GM19468 (cell line): ENCODE data around the gene SCRN3.
"Not testable (repeated sequence)": the region's sequence is repeated elsewhere in the genome, so short reads cannot be mapped to it uniquely, and the experiment has no call there.

ENCODE experiments used
- ATAC-seq: cut with Tn5 transposase; IDR thresholded peaks from one replicate; pipeline ENCODE4 v1.9.1; 2021; ENCODE audit warnings: mild to moderate bottlenecking, moderate library complexity, moderate number of reproducible peaks; ENCODE audit not compliant: unreplicated experiment; ENCODE audit errors: extremely low read depth

SCRN3 gene, protein sequence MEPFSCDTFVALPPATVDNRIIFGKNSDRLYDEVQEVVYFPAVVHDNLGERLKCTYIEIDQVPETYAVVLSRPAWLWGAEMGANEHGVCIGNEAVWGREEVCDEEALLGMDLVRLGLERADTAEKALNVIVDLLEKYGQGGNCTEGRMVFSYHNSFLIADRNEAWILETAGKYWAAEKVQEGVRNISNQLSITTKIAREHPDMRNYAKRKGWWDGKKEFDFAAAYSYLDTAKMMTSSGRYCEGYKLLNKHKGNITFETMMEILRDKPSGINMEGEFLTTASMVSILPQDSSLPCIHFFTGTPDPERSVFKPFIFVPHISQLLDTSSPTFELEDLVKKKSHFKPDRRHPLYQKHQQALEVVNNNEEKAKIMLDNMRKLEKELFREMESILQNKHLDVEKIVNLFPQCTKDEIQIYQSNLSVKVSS

DNA sequence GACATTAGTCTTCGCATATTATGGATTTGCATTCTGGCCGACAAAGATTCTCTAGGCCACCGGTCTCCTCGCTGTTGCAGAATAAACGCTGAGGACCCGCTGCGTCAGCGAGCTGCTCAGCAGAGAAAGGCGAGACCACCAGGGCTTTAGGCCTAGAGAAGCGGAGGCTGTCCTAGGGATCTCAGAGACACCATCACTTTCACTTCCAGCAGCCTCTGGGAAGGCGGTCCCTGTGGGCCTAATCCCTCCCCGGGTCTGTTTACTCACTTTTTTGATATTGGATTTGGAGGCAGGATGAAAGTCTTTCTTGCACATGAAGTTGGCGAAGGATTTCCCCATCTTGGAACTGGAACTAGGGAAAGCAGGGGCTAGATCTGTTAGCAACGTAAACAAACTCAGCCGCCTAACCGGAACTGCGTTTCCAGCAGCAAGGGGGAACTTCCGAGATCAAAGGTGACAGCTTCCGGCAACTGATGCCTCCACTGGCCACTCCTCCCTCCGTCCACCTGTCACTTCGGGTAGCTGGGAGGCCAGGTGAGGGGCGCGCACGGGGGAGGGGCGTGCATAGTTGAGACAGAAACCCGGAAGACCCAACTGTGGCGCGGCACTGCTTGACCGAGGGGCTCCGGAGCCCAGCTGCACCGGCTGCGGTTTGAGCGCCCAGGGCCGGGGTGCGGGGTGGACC is at the start of gene SCRN3:
Gene SCRN3, plus strand, starts transcription at position 447 of the 685 bp plus-strand sequence. CDS start 2,554 bp downstream, outside the sequence.
- peak; percentile 68 for ATAC-seq

DNA sequence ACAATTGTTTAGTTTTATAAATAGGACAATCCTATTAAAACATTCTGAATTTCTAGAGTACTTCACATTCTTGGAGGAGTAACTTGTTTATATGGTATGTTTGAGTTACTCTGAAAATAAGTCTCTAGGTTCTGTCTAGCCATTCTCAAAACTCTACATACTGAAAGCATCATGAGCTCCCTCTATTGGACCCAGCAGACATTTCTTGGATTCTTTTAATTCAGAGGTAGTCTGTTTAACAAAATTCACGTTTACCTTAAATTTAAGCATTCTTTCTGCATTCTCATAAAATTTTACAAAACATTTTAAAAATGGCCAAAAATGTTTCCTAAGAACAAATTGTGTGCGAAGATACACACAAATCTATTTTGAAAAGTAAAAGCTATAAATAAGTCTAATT is 45.5 kb upstream of the SCRN3 start:
- no peak for ATAC-seq

DNA sequence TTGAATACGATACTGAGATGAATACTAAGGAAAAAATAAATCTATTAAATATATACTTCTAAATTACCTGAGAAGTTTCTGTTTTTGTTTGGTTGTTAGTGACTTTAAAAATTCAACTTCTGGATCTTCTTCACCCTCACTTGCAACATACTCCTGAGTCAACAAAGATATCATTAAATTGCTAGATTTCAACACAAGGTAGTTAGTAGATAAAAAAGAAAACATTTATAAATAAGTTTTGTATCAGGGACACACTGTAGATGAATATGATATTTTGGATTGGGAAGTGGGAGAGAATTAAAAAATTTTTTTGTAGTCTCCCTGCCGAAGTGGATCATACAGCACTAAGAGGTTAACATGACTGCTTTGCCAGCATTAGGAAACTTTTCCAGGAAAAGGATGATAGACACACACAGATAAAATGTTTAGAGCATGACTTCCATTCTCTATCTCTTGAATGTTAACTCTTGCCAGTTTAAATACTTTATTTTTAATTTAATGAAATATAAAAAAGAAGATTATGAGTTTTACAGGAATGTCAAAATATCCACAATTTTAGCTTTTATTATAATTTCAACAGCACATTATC is 44.8 kb upstream of the SCRN3 start:
- ATAC-seq, result no peak

DNA sequence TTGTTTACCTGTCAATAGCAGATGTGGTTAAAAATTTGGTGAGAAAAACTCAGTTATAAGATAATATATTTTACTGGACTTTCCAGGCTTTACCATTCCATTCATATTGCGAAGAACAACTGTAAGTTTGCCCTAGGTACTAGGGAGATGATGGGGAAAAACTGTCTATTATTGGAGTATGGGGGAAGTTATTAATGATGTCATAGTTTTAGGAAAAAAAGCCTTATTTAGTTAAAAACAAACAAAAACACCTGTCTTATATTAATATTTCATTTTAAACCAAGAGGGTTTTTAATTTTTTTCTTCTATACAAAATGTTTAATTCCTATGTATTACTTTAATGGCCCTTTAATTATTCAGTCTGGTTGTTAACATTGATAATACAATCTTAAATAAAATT is 42.5 kb upstream of the SCRN3 start:
- ATAC-seq, result no peak

DNA sequence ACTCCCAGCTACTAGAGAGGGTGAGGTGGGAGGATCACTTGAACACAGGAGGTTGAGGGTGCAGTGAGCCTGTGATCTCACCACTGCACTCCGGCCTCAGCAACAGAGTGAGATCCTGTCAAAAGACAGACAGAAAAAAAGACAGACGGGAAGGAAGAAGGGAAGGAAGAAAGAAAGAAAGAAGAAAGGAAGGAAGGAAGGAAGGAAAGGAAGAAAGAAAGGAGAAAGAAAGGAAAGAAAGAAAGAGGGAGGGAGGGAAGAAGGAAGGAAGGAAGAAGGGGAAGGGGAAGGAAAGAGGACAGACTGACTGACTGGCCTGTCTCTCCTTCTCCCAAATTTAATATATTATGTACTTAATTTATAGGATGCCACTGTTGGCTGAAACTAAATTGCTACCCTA is 39.2 kb upstream of the SCRN3 start:
- ATAC-seq, result no peak

DNA sequence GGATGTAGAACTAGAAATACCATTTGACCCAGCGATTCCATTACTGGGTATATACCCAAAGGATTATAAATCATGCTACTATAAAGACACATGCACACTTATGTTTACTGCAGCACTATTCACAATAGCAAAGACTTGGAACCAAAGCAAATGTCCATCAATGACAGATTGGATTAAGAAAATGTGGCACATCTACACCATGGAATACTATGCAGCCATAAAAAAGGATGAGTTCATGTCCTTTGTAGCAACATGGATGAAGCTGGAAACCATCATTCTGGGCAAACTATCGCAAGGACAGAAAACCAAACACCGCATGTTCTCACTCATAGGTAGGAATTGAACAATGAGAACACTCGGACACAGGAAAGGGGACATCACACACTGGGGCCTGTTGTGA is 35.9 kb upstream of the SCRN3 start:
- ATAC-seq, result not testable (repeated sequence)

DNA sequence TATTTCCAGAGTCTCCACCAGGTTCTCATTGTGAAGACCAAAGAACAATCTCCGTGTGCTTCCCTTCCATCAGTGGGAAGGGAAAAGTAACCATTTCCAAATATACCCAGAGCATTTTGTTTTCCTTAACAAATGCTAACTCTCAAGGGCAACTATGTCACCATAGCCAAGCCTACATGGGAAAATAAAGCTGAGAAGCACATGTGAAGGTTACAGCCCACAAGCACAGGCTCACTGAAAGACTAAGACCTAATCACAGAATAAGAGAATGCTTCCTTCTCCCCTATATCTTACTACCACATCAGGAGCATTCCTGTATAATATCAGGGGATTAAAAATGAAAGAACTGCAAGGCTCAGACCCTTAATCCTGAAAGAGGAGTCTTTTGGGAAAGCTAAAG is 32.6 kb upstream of the SCRN3 start:
- no peak for ATAC-seq

DNA sequence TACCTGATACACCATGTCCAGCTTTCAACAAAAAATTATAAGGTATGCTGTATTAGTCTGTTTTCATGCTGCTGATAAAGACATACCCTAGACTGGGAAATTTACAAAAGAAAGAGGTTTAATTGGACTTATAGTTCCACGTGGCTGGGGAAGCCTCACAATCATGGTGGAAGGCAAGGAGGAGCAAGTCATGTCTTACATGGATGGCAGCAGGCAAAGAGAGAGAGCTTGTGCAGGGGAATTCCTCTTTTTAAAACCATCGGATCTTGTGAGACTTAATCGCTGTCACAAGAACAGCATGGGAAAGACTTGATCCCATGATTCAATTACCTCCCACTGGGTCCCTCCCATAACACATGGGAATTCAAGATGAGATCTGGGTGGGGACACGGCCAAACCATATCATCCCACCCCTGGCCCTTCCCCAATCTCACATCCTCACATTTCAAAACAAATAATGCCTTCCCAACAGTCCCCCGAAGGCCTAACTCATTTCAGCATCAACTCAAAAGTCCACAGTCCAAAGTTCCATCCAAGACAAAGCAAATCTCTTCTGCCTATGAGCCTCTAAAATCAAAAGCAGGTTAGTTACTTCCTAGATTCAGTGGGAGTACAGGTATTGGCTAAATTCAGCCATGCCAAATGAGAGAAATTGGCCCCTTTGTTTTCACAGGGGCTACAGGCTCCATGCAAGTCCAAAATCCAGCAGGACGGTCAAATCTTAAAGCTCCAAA is 31.9 kb upstream of the SCRN3 start:
- not testable (repeated sequence) for ATAC-seq

DNA sequence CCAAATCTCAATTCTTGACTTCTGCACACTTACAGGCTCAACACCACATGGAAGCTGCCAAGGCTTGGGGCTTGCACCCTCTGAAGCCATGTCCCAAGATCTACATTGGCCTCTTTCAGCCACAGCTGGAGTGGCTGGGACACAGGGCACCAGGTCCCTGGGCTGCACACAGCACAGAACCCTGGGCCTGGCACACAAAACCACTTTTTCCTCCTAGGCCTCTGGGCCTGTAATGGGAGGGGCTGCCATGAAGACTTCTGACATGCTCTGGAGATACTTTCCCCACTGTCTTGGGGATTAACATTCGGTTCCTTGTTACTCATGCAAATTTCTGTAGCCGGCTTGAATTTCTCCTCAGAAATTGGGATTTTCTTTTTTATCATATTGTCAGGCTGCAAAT is 30.9 kb upstream of the SCRN3 start:
- ATAC-seq, result no peak

DNA sequence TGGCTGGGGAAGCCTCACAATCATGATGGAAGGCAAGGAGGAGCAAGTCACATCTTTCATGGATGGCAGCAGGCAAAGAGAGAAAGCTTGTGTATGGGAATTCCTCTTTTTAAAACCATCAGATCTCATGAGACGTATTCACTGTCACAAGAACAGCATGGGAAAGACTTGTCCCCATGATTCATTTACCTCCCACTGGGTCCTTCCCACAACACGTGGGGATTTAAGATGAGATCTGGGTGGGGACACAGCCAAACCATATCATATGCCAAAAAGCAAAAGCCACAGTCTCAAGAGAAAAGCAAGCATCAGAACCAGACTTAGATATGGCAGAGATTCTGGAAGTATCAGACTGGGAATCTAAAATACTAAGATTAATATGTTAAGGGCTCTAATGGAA is 30.0 kb upstream of the SCRN3 start:
- ATAC-seq, result no peak

DNA sequence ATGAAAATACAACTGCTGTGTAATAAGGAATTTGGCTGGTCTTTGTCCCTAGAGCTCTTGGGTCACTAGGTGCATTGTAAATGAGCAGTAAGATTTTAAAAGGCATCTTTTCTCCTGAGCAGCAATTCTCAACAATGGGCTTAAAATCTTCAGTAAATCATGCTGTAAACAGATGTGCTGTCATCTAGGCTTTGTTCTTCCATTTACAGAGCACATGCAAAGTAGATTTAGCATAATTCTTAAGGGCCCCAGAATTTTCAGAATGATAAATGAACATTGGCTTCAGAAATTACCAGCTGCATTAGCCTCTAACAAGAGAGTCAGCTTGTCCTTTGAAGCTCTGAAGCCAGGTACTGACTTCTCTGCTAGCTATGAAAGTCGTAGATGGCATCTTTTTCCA is 26.8 kb upstream of the SCRN3 start:
- no peak for ATAC-seq

DNA sequence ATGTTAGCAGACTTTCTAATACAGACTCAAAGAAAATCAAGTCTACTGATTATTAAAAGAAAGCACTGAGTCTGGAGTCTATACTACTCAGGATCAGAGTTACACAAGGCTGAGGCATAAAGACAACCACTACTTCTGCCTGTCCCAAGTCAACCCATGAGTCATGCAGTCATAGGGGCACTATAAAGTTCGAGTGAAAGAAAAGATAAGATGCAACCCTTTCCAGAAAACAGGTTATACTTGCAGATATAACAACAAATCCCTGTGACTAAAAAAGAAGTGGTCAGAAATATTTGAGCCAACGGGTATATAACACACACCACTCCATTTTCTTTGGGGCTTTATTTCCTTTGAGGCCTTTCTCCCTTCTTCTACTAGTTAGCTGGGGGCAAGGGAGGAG is 18.6 kb upstream of the SCRN3 start:
- no peak for ATAC-seq

DNA sequence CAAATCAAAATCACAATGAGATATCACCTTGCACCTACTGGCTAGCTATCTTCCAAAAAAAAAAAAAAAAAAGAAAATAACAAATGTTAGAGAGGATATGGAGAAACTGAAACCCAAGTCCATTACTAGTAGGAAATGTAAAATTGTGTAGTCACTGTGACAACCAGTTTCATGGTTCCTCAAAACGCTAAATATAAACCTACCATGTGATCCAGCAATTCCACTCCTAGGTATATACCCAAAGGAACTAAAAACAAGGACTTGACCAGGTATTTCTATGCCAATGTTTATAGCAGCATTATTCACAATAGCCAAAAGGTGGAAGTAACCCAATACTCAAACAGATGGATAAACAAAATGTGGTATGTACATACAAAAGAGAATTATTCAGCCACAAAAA is 11.7 kb upstream of the SCRN3 start:
- ATAC-seq, result no peak

DNA sequence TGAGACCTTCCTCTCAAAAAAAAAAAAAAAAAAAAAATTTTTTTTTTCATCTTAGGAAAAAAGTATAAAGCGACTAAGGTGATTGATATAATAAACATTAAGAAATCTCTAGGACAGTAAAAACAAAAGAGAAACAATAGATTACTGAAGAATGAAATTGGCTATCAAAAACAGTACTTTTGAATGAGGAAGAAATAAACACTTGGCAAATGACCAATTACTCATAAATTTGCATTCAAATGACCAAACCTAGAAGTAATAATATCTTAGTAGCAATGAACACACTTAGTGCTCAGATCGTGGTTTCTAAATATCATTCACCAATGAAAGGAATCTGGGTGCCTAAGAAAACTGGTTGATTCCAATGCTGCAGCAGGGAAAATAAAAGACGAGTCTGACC is 10.3 kb upstream of the SCRN3 start:
- ATAC-seq, result no peak

DNA sequence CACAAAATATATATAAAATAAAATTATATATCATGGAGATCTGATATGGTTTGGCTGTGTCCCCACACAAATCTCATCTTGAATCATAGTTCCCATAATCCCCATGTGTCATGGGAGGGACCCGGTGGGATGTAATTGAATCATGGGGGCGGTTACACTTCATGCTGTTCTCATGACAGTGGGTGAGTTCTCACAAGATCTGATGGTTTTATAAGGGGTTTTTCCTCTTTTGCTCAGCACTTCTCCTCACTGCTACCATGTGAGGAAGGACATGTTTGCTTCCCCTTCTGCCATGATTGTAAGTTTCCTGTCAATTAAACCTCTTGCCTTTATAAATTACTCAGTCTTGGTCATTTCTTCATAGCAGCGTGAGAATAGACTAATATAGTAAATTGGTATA is 6.8 kb upstream of the SCRN3 start:
- not testable (repeated sequence) for ATAC-seq

DNA sequence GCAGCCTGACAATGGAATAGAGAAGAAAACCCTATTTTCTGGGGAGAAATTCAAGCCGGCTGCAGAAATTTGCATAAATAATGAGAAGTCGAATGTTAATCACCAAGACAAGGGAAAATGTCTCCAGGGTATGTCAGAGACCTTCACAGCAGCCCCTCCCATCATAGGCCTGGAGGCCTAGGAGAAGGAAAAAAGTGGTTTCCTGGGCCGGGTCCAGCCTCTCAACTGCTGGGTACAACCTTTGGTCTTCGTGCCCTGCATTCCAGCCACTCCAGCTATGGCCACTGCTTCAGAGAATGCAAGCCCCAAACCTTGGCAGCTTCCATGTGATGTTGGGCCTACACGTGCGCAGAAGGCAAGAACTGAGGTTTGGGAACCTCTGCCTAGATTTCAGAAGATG is 6.0 kb upstream of the SCRN3 start:
- ATAC-seq, result no peak

DNA sequence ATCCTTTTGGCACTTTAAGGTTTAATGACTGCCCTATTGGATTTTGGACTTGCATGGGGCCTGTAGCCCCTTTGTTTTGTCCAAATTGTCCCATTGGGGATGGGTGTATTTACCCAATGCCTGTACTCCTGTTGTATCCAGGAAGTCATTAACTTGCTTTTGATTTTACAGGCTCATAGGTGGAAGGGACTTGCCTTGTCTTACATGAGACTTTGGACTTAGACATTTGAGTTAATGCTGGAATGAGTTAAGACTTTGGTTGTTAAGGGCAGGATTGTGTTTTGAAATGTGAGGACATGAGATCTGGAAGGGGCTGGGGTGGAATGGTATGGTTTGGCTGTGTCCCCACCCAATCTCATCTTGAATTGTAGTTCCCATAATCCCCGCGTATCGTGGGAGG is 5.2 kb upstream of the SCRN3 start:
- ATAC-seq, result not testable (repeated sequence)

DNA sequence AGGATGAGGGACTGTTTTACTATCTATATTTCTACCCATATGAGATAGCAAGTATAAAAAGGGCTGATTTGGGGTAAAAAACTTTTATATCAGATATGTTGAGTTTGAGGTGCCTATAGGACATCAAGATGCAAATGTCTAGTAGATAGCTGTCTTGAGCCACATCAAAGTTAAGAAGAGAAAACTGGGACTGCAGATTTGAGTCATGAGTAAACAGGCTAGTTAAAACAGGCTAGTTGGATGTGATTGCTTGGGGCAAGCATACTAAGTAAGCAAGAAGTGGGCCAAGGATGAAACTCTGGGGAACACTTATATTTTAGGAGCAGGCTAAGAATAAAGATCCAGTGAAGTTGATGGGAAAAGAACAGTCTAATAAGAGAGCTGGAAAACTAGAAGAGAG is 2.8 kb upstream of the SCRN3 start:
- ATAC-seq, result no peak

DNA sequence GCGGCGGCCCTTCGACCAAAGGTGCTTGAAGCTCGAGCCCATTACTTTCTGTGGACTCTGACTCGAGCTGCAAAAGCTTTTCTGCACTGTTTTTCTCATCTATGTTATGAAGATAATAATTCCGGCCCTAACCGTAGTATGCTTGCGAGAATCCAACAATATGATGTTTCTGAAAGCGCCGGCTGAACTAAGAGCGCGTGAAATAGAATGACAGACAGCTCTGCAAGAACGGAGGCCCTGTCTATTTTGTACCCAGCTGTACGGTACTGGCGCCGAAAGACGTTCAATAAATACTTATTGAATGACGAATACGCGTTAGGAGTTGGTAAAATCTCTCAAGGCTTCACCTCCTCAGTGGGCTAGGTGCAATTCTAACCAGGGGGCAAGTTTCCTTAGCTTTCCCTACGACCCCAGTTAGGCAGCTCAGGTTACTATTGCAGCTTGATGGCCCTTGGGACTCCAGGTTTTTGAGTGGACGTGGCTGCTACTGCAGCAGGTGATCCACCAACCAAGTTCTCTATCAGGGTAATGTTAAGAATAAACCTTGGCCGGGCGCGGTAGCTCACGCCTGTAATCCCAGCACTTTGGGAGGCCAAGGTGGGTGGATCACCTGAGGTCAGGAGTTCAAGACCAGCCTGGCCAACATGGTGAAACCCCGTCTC is 570 bp downstream of the SCRN3 start:
- ATAC-seq, result no peak

DNA sequence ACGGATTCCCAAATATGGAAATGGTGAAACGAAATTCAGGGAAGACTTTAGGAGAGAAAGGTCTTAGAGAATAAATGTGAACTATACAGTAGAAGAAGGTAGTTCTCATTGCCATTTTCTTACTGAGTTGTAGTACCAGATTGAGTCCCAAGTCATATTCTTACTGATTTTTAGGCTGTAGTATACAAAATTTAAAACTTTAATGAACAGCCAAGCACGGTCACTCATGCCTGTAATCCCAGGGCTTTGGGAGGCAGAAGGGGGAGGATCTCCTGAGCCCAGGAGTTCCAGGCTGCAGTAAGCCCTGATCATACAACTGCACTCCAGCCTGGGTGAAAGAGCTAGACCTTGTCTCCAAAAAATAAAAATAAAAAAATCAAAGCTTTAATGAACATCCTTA is 2.2 kb downstream of the SCRN3 start:
- no peak for ATAC-seq
